MM.1S (cell line): ENCODE data around the gene CBX3.
"Not testable (repeated sequence)": the region's sequence is repeated elsewhere in the genome, so short reads cannot be mapped to it uniquely, and the experiment has no call there.

Source experiments
- DNase-seq: peaks from one replicate; pipeline ENCODE4 v3.0.0-alpha.2; 2015
- H2AFZ ChIP-seq: fragments of 300-600 bp; sonication (generic); 2 replicates; pipeline ENCODE4 v1.6.0; 2016; ENCODE audit warnings: antibody characterized with exemption, low read length
- H3F3A ChIP-seq: fragments of 300-600 bp; sonication (generic); 2 replicates; pipeline ENCODE4 v1.6.1; 2016; ENCODE audit warnings: mild to moderate bottlenecking, antibody characterized with exemption, low read length, moderate library complexity, mixed read lengths; ENCODE audit not compliant: insufficient read depth
- H3K27ac ChIP-seq: fragments of 300-600 bp; sonication (generic); 2 replicates; pipeline ENCODE4 v1.5.1; 2016; ENCODE audit warnings: mild to moderate bottlenecking, low read length
- H3K27me3 ChIP-seq: fragments of 300-600 bp; sonication (generic); replicated peaks from 2 replicates; pipeline ENCODE4 v1.6.0; 2016; ENCODE audit warnings: low read length; ENCODE audit not compliant: insufficient read depth
- H3K36me3 ChIP-seq: fragments of 300-600 bp; sonication (generic); replicated peaks from 2 replicates; pipeline ENCODE4 v1.6.1; 2016; ENCODE audit warnings: mild to moderate bottlenecking, low read length, mixed read lengths; ENCODE audit not compliant: insufficient read depth
- H3K4me1 ChIP-seq: fragments of 300-600 bp; sonication (generic); 2 replicates; pipeline ENCODE4 v1.6.1; 2016; ENCODE audit warnings: low read length, mixed read lengths
- H3K4me2 ChIP-seq: fragments of 300-600 bp; sonication (generic); 2 replicates; pipeline ENCODE4 v1.6.0; 2016; ENCODE audit warnings: low read depth, low read length
- H3K4me3 ChIP-seq: fragments of 300-600 bp; sonication (generic); 2 replicates; pipeline ENCODE4 v1.5.1; 2016; ENCODE audit warnings: low read length, mixed read lengths
- H3K79me2 ChIP-seq: fragments of 300-600 bp; sonication (generic); 2 replicates; pipeline ENCODE4 v1.6.1; 2016; ENCODE audit warnings: mixed run types, low read length, mixed read lengths
- H3K9ac ChIP-seq: fragments of 300-600 bp; sonication (generic); 2 replicates; pipeline ENCODE4 v1.6.1; 2016; ENCODE audit warnings: low read length, mixed read lengths
- H3K9me2 ChIP-seq: fragments of 300-600 bp; sonication (generic); replicated peaks from 2 replicates; pipeline ENCODE4 v1.6.1; 2016; ENCODE audit warnings: mild to moderate bottlenecking, low read length, mixed read lengths; ENCODE audit not compliant: insufficient read depth
- H3K9me3 ChIP-seq: fragments of 300-600 bp; sonication (generic); replicated peaks from 2 replicates; pipeline ENCODE4 v1.6.1; 2016; ENCODE audit warnings: mild to moderate bottlenecking, low read length, mixed read lengths; ENCODE audit not compliant: insufficient read depth
- H4K20me1 ChIP-seq: fragments of 300-600 bp; sonication (generic); 2 replicates; pipeline ENCODE4 v1.6.1; 2016; ENCODE audit warnings: mild to moderate bottlenecking, low read length, moderate library complexity, mixed read lengths; ENCODE audit not compliant: insufficient read depth
- CTCF ChIP-seq: fragments of 300-600 bp; sonication (generic); IDR thresholded peaks from 2 replicates; pipeline ENCODE4 v1.5.1; 2016; ENCODE audit warnings: antibody characterized with exemption, low read length, mixed read lengths
- EZH2 ChIP-seq: fragments of 300-600 bp; sonication (generic); optimal IDR thresholded peaks from 2 replicates; pipeline ENCODE3; 2017; ENCODE audit warnings: low read depth, mild to moderate bottlenecking, antibody characterized with exemption, low read length, mixed read lengths
- EZH2phosphoT487 ChIP-seq: fragments of 300-600 bp; sonication (generic); IDR thresholded peaks from 2 replicates; pipeline ENCODE4 v1.6.1; 2018; ENCODE audit warnings: antibody characterized with exemption, low read length

The CBX3 gene

GRCh38 chr7:26183545-26184280 is 17.8 kb upstream of the CBX3 start:
- Histone ChIP-seq H3K9ac (no peak overlapping the region), H3K36me3 (peaks cover 9% of the 10 kb centered on the region)
- TF ChIP-seq EZH2phosphoT487 (no peak), CTCF (no peak), EZH2 (no peak)

GRCh38 chr7:26184281-26185101 is 17.1 kb upstream of the CBX3 start:
- H2AFZ ChIP-seq, H3K4me2 ChIP-seq, H3K9me3 ChIP-seq, H3K27ac ChIP-seq, H3K9ac ChIP-seq, H3K9me2 ChIP-seq, H3K4me3 ChIP-seq, H3K27me3 ChIP-seq, DNase-seq: not testable (repeated sequence)
- Histone ChIP-seq H4K20me1 (peaks cover 36% of the 10 kb centered on the region), H3K4me1 (peaks cover 42% of the 10 kb centered on the region), H3K79me2 (peaks cover 42% of the 10 kb centered on the region), H3F3A (peaks cover 96% of the 10 kb centered on the region), H3K36me3 (peaks cover 15% of the 10 kb centered on the region)

More at GRCh38 chr7:26183545-26184280, 17.8 kb upstream of the CBX3 start:
- peaks cover 34% of the 10 kb centered on the region for H3K4me1 ChIP-seq
- H4K20me1 ChIP-seq = peaks cover 28% of the 10 kb centered on the region
- H3K79me2 ChIP-seq = peaks cover 37% of the 10 kb centered on the region
- no peak overlapping the region for H3K4me2 ChIP-seq
- no peak overlapping the region for H2AFZ ChIP-seq
- H3K27me3 ChIP-seq = no peaks in the 10 kb centered on the region
- H3K27ac ChIP-seq = no peak overlapping the region
- no peaks in the 10 kb centered on the region for H3K9me2 ChIP-seq
- H3K9me3 ChIP-seq = no peaks in the 10 kb centered on the region
- H3K4me3 ChIP-seq = no peak overlapping the region
- H3F3A ChIP-seq = peaks cover 91% of the 10 kb centered on the region
- no peak for DNase-seq

- H3K9me2 ChIP-seq = no peaks in the 10 kb centered on the region
- no peaks in the 10 kb centered on the region for H3K9me3 ChIP-seq
- H3K36me3 ChIP-seq = peaks cover 21% of the 10 kb centered on the region
Measured at GRCh38 chr7:26185131-26185843, 16.3 kb upstream of the CBX3 start.

More at GRCh38 chr7:26185131-26185843, 16.3 kb upstream of the CBX3 start:
- DNase-seq = peak; percentile 71
- peak overlapping the region; percentile 16; the same call in 1 of the 2 replicates for H3K27ac ChIP-seq
- no peak overlapping the region for H3K4me3 ChIP-seq
- H4K20me1 ChIP-seq = peaks cover 40% of the 10 kb centered on the region
- TF ChIP-seq EZH2 (no peak), CTCF (no peak), EZH2phosphoT487 (no peak)
- H3K4me2 ChIP-seq = no peak overlapping the region
- H2AFZ ChIP-seq = no peak overlapping the region
- H3K9ac ChIP-seq = no peak overlapping the region
- H3K4me1 ChIP-seq = peaks cover 45% of the 10 kb centered on the region
- no peaks in the 10 kb centered on the region for H3K27me3 ChIP-seq
- H3K79me2 ChIP-seq = peaks cover 43% of the 10 kb centered on the region
- H3F3A ChIP-seq = peaks cover 97% of the 10 kb centered on the region
